ENCODE results near the gene AZI2. TPM values are rescaled to one million over a fixed set of nuclear protein-coding genes. Genes with fewer than 3 reads are reported as not detected.

AZI2 gene
- total RNA-seq, 4 donors from 2014 or later = 42.1 to 178 (median 54.8) TPM

DNA sequence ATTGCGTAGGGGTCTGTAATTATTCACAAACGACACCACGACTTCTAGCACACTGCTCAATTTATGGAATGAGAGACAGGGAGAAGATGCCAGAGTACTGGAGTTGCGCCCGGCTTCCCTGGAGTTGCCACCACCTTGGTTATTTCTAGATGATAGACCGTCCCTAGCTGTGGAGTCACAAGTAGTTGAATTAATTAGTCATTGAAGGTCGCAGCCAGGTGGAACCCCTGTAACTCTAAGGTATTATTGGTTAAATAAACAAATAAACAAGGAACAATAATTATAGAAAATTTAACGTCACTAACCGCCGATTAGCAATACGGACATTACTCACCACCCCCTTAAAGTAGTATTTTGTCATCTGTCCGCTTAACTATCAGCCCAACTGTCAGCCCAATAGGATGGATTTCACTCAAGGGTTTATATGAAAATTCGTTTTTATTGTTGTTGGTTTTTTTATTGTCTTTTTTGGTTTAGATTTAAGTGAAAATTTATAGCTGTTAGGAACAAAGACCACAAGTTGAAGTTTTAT, 911 bp upstream of the AZI2 start:
- peaks cover 0 to 22% (median 0%) of the 10 kb centered on the region in 3 donors for H3K36me3 ChIP-seq
- no peak for TF ChIP-seq POLR2A (IDR thresholded peaks at IDR 0.05)
- TF ChIP-seq, protein P1, sequence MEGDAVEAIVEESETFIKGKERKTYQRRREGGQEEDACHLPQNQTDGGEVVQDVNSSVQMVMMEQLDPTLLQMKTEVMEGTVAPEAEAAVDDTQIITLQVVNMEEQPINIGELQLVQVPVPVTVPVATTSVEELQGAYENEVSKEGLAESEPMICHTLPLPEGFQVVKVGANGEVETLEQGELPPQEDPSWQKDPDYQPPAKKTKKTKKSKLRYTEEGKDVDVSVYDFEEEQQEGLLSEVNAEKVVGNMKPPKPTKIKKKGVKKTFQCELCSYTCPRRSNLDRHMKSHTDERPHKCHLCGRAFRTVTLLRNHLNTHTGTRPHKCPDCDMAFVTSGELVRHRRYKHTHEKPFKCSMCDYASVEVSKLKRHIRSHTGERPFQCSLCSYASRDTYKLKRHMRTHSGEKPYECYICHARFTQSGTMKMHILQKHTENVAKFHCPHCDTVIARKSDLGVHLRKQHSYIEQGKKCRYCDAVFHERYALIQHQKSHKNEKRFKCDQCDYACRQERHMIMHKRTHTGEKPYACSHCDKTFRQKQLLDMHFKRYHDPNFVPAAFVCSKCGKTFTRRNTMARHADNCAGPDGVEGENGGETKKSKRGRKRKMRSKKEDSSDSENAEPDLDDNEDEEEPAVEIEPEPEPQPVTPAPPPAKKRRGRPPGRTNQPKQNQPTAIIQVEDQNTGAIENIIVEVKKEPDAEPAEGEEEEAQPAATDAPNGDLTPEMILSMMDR (IDR thresholded peaks at IDR 0.05) = no peak
- H3K27ac ChIP-seq = peak overlapping the region; percentile 98 to 99 (median 99)
- no peak for DNase-seq
- peaks cover 5 to 47% (median 10%) of the 10 kb centered on the region in 3 donors for H3K4me1 ChIP-seq
- H3K9me3 ChIP-seq = peaks cover 0 to 20% (median 7%) of the 10 kb centered on the region in 3 donors
- no peaks in the 10 kb centered on the region for H3K27me3 ChIP-seq
- intact Hi-C loops (cut with DNase I) = no loop called here
- 19 to 21% methylated on average over 13 of the region's 13 CpGs for WGBS, 2 donors
- peak overlapping the region; percentile 68 to 96 (median 86) for H3K4me3 ChIP-seq

DNA sequence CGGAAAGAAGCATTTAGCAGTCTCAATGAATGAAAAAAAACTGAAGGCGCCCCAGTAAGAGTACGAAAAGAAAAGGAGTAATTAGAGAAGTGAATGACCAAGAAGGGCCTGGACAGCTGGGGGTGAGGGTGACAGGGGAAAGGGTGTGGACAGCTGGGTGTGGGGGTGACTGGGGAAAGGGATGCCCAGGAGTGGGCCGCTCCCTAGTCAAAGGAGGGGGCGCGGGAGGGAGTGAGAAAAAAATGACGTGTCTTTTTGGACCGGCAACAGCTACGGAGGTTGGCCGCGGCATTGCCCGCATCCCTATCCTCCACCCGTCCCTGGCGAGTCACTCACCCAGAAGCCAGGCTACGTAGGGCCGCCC, 377 bp downstream of the AZI2 start:
- no peaks in the 10 kb centered on the region for H3K27me3 ChIP-seq
- H3K4me1 ChIP-seq = peaks cover 5 to 60% (median 19%) of the 10 kb centered on the region in 3 donors
- peak overlapping the region; percentile 68 to 96 (median 86) for H3K4me3 ChIP-seq
- DNase-seq = peak; percentile 44
- peaks cover 0 to 11% (median under 1%) of the 10 kb centered on the region in 3 donors for H3K9me3 ChIP-seq
- H3K36me3 ChIP-seq = peaks cover 0 to 14% (median 0%) of the 10 kb centered on the region in 3 donors
- WGBS, 2 donors = 1% methylated on average over 16 of the region's 16 CpGs
- TF ChIP-seq, protein P1 (IDR thresholded peaks at IDR 0.05) = no peak
- TF ChIP-seq POLR2A (IDR thresholded peaks at IDR 0.05) = peak in 1 of 4 donors; percentile 33
- intact Hi-C loops (cut with DNase I) = no loop called here
- peak overlapping the region; percentile 98 to 99 (median 99) for H3K27ac ChIP-seq

DNA sequence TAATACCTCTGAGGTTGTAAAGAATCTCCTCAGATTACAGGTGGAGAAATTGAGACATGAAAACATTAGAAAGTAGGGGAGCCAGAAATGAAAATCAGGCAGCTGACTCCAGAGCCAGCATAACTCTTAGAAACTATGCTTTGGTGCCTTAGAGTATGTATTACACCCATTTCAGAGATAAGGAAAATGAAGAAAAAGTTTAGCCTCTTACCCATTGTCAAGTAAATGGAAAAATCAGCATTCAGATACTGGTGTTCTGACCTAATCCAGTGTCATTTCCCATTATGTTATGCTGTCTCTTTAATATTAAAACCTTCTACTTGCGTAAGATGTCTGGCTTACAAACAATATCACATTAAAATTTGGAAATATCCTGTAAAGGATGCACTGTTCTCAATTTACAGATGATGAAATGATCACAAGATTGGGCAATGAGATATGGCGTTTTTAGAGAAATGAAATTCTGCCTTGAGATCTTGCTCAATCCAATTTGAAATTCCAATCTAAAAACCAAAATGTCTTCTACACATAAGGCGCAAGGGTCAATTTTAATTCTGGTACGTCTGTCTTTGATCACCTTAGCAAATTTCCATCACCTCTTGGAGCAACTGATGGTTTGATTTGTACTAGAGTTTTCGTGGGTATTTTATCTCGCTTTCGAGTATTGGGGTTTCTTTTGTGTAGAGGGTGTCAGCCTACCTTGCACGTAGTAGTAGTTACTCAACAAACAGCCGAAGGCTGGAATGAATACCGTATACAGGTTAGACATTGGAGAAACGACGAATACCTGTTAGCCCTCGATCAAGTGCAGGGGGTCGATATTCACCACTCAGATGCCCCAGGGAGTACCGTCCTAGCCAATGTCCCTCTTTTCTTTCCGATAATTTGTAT, 1.0 kb downstream of the AZI2 start:
- H3K9me3 ChIP-seq = peaks cover 0 to 8% (median 0%) of the 10 kb centered on the region in 3 donors
- peak in 1 of 4 donors; percentile 39 for TF ChIP-seq POLR2A (IDR thresholded peaks at IDR 0.05)
- TF ChIP-seq, protein P1 (IDR thresholded peaks at IDR 0.05) = no peak
- intact Hi-C loops (cut with DNase I) = no loop called here
- peak overlapping the region; percentile 68 to 96 (median 86) for H3K4me3 ChIP-seq
- WGBS, 2 donors = 8 to 16% methylated on average over 13 to 16 of the region's 16 CpGs
- peaks cover 0 to 8% (median 0%) of the 10 kb centered on the region in 3 donors for H3K36me3 ChIP-seq
- no peak for DNase-seq
- H3K4me1 ChIP-seq = peaks cover 5 to 66% (median 22%) of the 10 kb centered on the region in 3 donors
- no peaks in the 10 kb centered on the region for H3K27me3 ChIP-seq
- peak overlapping the region; percentile 98 to 99 (median 99) for H3K27ac ChIP-seq

DNA sequence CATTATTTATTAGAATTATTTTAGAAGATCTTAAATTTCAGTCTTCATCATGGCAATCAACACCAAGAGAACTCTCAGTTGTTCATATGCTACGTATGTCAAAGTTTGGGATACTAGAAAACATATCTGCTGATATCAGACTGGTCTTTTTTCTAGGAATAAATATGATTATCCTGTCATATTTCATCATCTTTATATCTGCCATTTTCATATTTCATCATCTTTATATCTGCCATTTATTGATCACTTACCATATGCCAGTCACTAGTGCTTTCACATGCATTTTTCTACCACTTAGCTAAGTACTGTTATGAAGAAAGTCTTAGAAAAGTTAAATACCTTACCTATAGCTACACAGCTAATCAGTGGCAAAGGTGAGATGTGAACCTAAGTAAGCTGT, 2.9 kb downstream of the AZI2 start:
- peaks cover 5 to 77% (median 22%) of the 10 kb centered on the region in 3 donors for H3K4me1 ChIP-seq
- H3K4me3 ChIP-seq = peak overlapping the region in 1 of 4 donors; percentile 90
- no peaks in the 10 kb centered on the region for H3K9me3 ChIP-seq
- DNase-seq = no peak
- H3K27me3 ChIP-seq = no peaks in the 10 kb centered on the region
- 94 to 95% methylated on average over 1 of the region's 1 CpG for WGBS, 2 donors
- intact Hi-C loops (cut with DNase I) = no loop called here
- no peaks in the 10 kb centered on the region for H3K36me3 ChIP-seq
- H3K27ac ChIP-seq = no peak overlapping the region
- TF ChIP-seq, protein P1 (IDR thresholded peaks at IDR 0.05) = no peak
- TF ChIP-seq POLR2A (IDR thresholded peaks at IDR 0.05) = no peak

DNA sequence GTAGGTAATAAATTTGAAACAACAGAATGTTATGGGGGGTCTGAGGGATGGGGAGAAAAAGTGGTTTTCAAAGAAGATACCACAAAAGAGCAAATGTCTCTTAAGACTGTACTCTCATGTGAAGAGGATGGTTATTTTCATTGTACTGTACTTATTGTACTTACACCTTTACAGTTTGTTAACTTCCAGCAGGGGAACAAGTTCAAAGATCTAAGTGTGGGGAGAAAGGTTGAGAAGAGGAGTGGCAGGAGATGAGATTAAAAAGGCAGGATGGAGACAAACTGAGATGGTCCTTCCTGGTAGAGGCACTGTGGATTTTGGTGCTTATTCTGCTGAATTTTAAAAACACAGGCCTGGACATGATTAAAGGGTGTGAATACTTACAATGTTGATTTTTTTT, 5.5 kb downstream of the AZI2 start:
- Histone ChIP-seq H3K27me3 (no peaks in the 10 kb centered on the region), H3K27ac (peak overlapping the region in 2 of 4 donors; percentile 4 to 42), H3K9me3 (no peaks in the 10 kb centered on the region), H3K36me3 (peaks cover 0 to 23% (median 0%) of the 10 kb centered on the region in 3 donors), H3K4me1 (peaks cover 5 to 65% (median 22%) of the 10 kb centered on the region in 3 donors), H3K4me3 (peak overlapping the region in 1 of 4 donors; percentile 32)
- no peak for TF ChIP-seq POLR2A (IDR thresholded peaks at IDR 0.05)
- TF ChIP-seq, protein P1 (IDR thresholded peaks at IDR 0.05) = no peak
- intact Hi-C loops (cut with DNase I) = no loop called here
- DNase-seq = no peak

All from esophagus squamous epithelium (tissue), 5 donors.